NOMO-1 treated with DMSO at 0.1 percent for 48 hours (cell line): ENCODE measurements around the gene IFT52.
"Not testable (repeated sequence)": the region's sequence is repeated elsewhere in the genome, so short reads cannot be mapped to it uniquely, and the experiment has no call there.

Source experiments
- DNase-seq: peaks from one replicate; lab custom pipeline; 2025; ENCODE audit not compliant: unreplicated experiment; lab: John Stamatoyannopoulos, UW

IFT52 gene

GRCh38 chr20:43567477-43567876 is 23.3 kb upstream of the IFT52 start:
- no peak for DNase-seq

DNA sequence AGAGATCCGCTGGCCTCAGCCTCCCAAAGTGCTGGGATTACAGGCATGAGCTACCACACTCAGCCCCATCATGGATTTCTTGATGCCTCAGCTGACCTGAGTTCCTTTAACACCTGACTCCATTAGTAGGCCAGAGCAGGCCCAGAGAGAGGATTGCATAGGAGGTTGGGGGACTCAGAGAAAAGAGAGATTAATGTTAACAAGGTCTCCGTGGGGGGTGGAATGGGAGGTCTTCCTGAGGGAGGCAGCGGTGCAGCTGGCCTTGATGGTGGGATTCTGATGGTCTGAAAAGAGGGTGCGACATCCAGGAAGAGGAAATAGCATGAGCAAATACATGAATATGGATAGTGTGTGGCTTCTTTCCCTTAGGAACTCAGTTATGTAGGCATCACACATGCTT is 22.0 kb upstream of the IFT52 start:
- no peak for DNase-seq

- no peak for DNase-seq
Measured at GRCh38 chr20:43569282-43569681, 21.5 kb upstream of the IFT52 start.

GRCh38 chr20:43570496-43570895 is 20.2 kb upstream of the IFT52 start:
- DNase-seq = no peak

DNA sequence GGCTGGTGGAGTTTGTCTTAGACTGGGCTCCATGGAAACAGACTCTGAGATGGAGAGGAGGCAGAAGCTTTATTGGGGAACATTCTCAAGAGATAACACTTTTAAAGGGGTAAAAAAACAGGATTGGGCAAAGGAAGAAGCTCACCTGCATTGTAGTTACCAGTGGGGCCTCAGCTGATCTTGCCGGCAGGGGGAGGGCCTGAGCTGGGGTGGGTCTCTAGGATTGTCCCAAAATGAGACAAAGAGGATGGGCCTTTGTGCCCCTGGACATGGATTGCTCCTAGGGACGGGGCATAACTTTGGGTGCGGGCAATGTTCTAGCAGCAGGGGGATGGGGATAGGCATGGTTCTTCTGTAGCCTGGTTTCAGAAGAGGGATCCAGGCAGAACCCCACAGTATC is 19.4 kb upstream of the IFT52 start:
- DNase-seq = no peak

DNA sequence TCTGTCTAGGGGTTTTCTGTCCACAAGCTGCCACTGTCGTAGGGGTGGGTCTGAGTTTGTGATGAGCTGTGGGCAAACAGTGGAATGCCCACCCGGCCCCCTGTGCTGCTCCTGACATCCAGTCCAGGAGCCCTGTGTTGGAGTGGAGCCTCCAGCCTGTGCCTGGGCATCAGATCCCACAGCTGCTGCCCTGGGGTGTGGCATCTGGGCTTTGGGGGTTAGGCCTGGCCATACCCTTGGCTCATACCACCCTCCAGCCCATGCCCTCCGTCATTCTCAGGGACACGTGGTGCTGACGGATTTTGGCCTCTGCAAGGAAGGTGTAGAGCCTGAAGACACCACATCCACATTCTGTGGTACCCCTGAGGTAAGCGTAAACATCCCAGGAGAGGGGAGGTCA is 19.0 kb upstream of the IFT52 start:
- no peak for DNase-seq

DNA sequence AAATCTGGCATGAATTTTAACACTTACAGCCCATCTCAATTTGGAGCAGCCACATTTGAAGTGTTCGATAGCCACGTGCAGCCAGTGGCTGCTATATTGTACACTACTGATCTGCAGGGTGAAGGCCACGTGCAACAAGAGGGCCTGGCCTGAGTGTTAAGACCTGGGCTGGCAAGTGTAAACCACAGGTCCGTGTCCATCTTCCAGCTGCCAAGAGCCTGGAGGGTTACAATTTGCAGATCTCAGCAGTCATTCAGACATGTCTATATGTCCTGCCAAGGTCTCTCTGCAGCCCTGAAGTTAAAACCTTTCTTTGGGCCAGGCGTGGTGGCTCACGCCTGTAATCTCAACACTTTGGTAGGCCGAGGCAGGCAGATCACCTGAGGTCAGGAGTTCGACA is 17.8 kb upstream of the IFT52 start:
- no peak for DNase-seq

GRCh38 chr20:43576108-43576507 is 14.6 kb upstream of the IFT52 start:
- no peak for DNase-seq

DNA sequence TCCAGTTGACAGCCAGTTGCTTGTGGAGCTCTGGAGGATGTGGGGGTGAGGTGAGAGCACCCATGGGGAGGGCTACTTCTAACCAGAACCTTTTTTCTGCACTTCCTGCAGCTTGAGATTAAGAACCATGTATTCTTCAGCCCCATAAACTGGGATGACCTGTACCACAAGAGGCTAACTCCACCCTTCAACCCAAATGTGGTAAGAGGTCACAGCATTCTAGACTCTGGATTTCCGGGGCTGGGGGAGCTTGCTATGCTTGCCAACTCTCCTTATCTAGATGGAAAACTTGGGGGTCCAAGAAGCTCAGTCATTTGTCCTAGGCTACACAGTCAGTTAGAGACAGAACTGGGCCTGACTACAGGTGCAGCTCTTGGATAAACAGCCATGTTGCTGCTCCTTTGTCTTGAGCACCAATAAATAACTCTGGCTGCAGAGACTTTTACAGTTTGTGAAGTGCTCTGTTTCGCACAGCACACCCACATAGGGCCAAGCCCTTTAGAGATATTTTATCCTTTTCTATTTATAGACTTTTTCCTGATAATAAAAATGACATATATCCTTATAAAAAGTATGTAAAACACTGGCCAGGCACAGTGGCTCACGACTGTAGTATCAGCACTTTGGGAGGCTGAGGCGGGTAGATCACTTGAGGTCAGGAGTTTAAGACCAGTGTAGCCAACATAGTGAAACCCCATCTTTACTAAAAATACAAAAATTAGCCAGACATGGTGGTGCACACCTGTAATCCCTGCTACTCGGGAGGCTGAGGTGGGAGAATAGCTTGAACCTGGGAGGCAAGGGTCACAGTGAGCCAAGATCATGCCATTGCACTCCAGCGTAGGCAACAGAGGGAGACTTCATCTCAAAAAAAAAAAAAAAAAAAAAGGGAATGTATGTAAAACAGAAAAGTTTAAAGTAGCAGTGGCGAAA is 10.6 kb upstream of the IFT52 start:
- DNase-seq = no peak

DNA sequence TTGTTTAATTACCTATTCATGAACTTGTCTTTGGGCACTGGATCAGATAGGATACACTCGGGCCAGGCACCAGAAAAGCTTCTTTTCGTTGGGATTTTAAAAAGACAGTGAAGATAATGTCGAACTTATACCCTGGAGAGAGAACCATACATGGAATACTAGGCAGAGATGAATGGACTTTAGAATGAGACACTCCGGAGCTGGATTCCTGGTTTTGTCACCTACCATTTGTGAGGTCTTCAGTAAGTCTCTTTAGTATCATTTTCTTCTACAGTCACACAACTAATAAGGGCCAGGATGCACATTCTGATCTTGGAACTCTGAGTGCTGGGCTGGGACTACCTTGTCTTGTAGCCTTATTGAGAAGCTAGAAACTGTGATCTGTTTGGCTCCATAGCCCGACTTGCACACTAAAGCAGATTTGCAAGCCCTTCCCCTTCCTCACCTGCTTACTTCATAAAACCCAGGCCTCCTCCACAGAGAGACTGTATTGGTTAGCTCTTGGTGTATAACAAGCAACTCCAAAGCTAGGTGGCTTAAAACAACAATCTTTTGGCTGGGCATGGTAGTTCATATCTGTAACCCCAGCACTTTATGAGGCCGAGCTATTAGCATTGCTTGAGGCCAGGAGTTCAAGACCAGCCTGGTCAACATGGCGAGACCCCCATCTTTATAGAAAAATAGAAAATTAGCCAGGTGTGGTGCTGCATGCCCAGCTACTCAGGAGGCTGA is 7.4 kb upstream of the IFT52 start:
- DNase-seq = no peak

- DNase-seq = peak; percentile 72
Measured at GRCh38 chr20:43583982-43584432, 6.7 kb upstream of the IFT52 start.

- no peak for DNase-seq
Measured at GRCh38 chr20:43584448-43585136, 6.1 kb upstream of the IFT52 start.

DNA sequence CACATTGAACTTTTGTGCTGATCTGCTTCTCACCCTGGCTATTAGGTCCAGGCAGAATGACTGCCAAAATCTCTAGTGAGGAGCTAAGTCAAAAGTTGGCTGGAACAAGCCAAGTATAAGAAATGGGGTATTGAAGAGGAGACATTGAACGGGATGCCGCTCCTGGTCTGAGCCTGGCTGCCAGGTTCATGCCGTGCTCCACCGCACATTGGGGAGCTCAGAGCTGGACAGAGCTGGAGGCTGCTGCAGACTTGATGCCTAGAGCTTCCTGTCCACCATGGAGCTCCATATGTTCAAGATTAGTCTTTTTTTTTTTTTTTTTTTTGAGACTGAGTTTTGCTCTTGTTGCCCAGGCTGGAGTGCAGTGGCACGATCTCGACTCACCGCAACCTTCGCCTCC is 4.1 kb upstream of the IFT52 start:
- no peak for DNase-seq

DNA sequence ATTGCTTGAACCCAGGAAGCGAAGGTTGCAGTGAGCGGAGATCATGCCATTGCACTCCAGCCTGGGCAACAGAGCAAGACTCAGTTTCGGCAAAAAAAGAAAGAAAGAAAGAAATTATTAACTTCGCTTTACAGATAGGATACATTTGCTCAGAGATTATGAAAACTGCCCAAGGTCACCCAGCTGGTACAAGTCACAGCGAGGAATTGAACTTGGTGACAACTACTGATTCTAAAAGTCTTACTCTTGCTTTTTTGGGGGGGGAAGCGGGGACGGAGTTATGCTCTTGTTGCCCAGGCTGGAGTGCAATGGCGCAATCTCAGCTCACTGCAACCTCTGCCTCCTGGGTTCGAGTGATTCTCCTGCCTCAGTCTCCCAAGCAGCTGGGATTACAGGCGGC is 2.2 kb upstream of the IFT52 start:
- DNase-seq = not testable (repeated sequence)

- peak; percentile 34 for DNase-seq
Measured at GRCh38 chr20:43590036-43590391, 723 bp upstream of the IFT52 start.

- DNase-seq = not testable (repeated sequence)
Measured at GRCh38 chr20:43601960-43602359, 11.2 kb downstream of the IFT52 start.

DNA sequence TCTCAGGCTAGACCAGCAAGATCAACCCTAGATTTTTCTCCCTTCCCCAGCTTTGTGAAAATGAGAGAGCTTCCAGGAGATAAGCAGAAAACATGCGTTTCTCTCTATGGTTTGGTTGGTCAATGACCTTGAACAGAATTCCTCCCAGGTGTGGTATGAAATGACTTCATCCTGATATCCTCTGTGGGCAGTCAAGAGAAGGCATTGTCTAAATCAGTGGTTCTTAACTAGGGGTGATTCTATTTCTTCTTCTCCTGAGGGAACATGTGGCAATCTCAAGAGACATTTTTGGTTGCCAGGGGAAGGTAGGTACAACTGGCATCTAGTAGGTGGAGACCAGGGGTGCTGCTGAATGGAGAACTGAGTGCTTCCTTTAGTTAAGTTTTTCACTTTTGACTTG is 12.4 kb downstream of the IFT52 start:
- DNase-seq = no peak

GRCh38 chr20:43605715-43606114 is 15.0 kb downstream of the IFT52 start:
- DNase-seq = no peak

DNA sequence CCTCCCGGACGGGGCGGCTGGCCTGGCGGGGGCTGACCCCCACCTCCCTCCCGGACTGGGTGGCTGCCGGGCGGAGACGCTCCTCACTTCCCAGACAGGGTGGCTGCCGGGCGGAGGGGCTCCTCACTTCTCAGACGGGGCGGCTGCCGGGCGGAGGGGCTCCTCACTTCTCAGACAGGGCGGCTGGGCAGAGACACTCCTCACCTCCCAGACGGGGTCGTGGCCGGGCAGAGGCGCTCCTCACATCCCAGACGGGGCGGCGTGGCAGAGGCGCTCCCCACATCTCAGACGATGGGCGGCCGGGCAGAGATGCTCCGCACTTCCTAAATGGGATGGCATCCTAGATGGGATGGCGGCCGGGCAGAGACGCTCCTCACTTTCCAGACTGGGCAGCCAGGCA is 16.5 kb downstream of the IFT52 start:
- DNase-seq = not testable (repeated sequence)

DNA sequence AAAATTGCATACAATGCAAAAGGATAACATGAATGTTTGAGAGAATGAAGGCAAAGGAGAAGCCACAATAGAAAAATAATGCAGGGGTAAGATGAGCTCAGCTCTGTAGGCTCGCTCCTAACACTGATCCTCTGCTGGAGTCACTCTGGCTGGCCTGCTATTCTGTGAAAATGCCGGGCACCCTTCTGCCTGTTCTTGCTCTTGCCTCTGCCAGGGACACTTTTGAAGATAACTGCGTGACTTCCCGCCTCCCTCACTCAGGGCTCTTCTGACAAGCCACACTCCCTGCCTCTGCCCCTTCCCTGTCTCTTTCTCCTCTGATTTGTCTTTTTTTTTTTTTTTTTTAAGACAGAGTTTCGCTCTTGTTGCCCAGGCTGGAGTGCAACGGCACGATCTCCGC is 40.9 kb downstream of the IFT52 start:
- DNase-seq = no peak

DNA sequence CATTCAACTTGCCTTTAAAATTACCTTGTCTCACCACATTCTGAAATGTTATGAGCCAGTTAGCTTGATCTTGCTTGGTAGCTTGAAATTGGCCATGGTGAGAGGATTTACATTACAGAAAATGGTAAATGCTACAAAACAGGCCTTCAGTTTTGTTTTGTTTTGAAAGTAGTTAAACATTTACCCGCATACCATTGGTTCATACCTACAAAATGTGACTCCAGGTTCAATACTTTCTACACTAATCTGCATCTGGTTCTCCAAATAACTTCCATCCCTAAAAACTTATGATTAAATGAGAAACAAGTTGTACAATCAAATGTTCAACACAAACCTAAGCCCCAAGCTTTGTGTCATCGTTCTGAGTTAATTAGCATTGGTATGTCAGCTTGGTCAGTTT is 45.7 kb downstream of the IFT52 start:
- DNase-seq = no peak

DNA sequence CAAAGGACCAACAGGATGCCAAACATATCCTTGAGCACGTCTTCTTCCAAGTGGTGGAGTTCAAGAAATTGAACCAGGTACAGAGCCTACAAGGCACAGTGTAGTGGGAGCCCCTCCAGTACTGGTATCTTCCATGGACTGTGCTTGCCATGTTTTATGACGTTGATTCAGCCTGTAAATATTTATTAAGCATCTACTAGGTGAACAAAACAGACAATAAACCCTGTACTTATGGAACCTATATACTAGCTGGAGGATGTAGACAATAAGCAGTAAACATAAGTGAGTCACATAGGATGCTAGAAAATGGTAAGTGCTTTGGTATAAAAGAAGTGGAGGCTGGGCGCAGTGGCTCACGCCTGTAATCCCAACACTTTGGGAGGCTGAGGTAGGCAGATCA is 51.8 kb downstream of the IFT52 start:
- no peak for DNase-seq
